ENCODE data around the gene RBP5.

Gene RBP5

GRCh38 chr12:7134396-7135166, 5.9 kb upstream of the RBP5 start:
- TF ChIP-seq EP300 (IDR thresholded peaks at IDR 0.05; ENCODE audit: borderline replicate concordance) (no peak), USF1 (IDR thresholded peaks at IDR 0.05) (no peak), TCF12 (IDR thresholded peaks at IDR 0.05; ENCODE audit: low read depth) (no peak), FOXM1 (IDR thresholded peaks at IDR 0.05; ENCODE audit: borderline replicate concordance, low read depth) (no peak), TAF1 (IDR thresholded peaks at IDR 0.05; ENCODE audit: low read depth) (no peak), NFIC (IDR thresholded peaks at IDR 0.05) (no peak), YY1 (IDR thresholded peaks at IDR 0.05; ENCODE audit: low read depth) (no peak), MAX (IDR thresholded peaks at IDR 0.05) (no peak)

GRCh38 chr12:7131502-7131866, 2.8 kb upstream of the RBP5 start:
- no peak for TF ChIP-seq TEAD4 (IDR thresholded peaks at IDR 0.05)
- TF ChIP-seq TAF1 (IDR thresholded peaks at IDR 0.05; ENCODE audit: low read depth), result no peak
- no peak for TF ChIP-seq ZBTB7A (IDR thresholded peaks at IDR 0.05; ENCODE audit: low read depth)
- no peak for TF ChIP-seq YY1 (IDR thresholded peaks at IDR 0.05; ENCODE audit: low read depth)

- TF ChIP-seq NFIC (IDR thresholded peaks at IDR 0.05) (no peak), CEBPB (IDR thresholded peaks at IDR 0.05) (no peak), USF1 (IDR thresholded peaks at IDR 0.05) (no peak)
Measured at GRCh38 chr12:7130701-7131501, 2.2 kb upstream of the RBP5 start.

GRCh38 chr12:7129872-7130691, 1.4 kb upstream of the RBP5 start, which contains the start of gene CLSTN3:
Gene CLSTN3, plus strand, starts transcription at chr12:7130371. Its CDS starts 278 bp downstream, at chr12:7130649.
- peak; percentile 43; the same call in 1 of the 2 replicates for TF ChIP-seq TAF1 (IDR thresholded peaks at IDR 0.05; ENCODE audit: low read depth)
- TF ChIP-seq TEAD4 (IDR thresholded peaks at IDR 0.05), result no peak
- peak; percentile 79 for TF ChIP-seq ZBTB7A (IDR thresholded peaks at IDR 0.05; ENCODE audit: low read depth)
- peak; percentile 91 for TF ChIP-seq CREB1 (IDR thresholded peaks at IDR 0.05; ENCODE audit: low read depth)
- no peak; the same call in none of the 2 replicates for TF ChIP-seq TCF12 (IDR thresholded peaks at IDR 0.05; ENCODE audit: low read depth)
- TF ChIP-seq CEBPB (IDR thresholded peaks at IDR 0.05), result no peak
- peak; percentile 18; the same call in 1 of the 2 replicates for TF ChIP-seq EGR1 (IDR thresholded peaks at IDR 0.05)
- TF ChIP-seq MAX (IDR thresholded peaks at IDR 0.05), result peak; percentile 83
- TF ChIP-seq NFIC (IDR thresholded peaks at IDR 0.05), result peak; percentile 26; the same call in 1 of the 2 replicates
- peak; percentile 59 for TF ChIP-seq USF1 (IDR thresholded peaks at IDR 0.05)

- TF ChIP-seq NFIC (IDR thresholded peaks at IDR 0.05) (no peak), ZBTB7A (IDR thresholded peaks at IDR 0.05; ENCODE audit: low read depth) (0 out of 2 replicates have a peak, but pooled peaks have one; percentile 5), CREB1 (IDR thresholded peaks at IDR 0.05; ENCODE audit: low read depth) (no peak), TCF12 (IDR thresholded peaks at IDR 0.05; ENCODE audit: low read depth) (no peak)
Measured at GRCh38 chr12:7129287-7129871, 690 bp upstream of the RBP5 start.

GRCh38 chr12:7127916-7128626, 618 bp downstream of the RBP5 start:
- TF ChIP-seq TEAD4 (IDR thresholded peaks at IDR 0.05) (no peak), ZBTB7A (IDR thresholded peaks at IDR 0.05; ENCODE audit: low read depth) (no peak), YY1 (IDR thresholded peaks at IDR 0.05; ENCODE audit: low read depth) (no peak), RAD21 (IDR thresholded peaks at IDR 0.05; ENCODE audit: low read depth) (no peak), USF1 (IDR thresholded peaks at IDR 0.05) (no peak), CREB1 (IDR thresholded peaks at IDR 0.05; ENCODE audit: low read depth) (no peak), FOXM1 (IDR thresholded peaks at IDR 0.05; ENCODE audit: borderline replicate concordance, low read depth) (no peak), TAF1 (IDR thresholded peaks at IDR 0.05; ENCODE audit: low read depth) (no peak), EP300 (IDR thresholded peaks at IDR 0.05; ENCODE audit: borderline replicate concordance) (no peak), REST (IDR thresholded peaks at IDR 0.05; ENCODE audit: low read depth) (no peak), EGR1 (IDR thresholded peaks at IDR 0.05) (no peak), TCF12 (IDR thresholded peaks at IDR 0.05; ENCODE audit: low read depth) (no peak), CEBPB (IDR thresholded peaks at IDR 0.05) (no peak), NFIC (IDR thresholded peaks at IDR 0.05) (no peak), MAX (IDR thresholded peaks at IDR 0.05) (no peak)

Measured in Ishikawa (cell line).